SK-N-SH treated with all-trans-retinoic acid at 6 μM for 48 hours (cell line): ENCODE data around the gene ACTC1.

ENCODE experiments used
- ATAC-seq: fragments of 200-7000 bp; cut with Tn5 transposase; 3 replicates; pipeline ENCODE4 v1.9.1; 2020; ENCODE audit warnings: mild to moderate bottlenecking, moderate library complexity
- ARNTL ChIP-seq: fragments of 450-650 bp; formaldehyde crosslinking; IDR thresholded peaks from 2 replicates; pipeline ENCODE4 v1.5.0; 2020; ENCODE audit warnings: low read depth, mild to moderate bottlenecking, moderate library complexity, borderline replicate concordance
- CSDC2 ChIP-seq: fragments of 250-450 bp; sonication (Bioruptor Pico); IDR thresholded peaks from 2 replicates; pipeline ENCODE4 v1.5.0; 2020; ENCODE audit warnings: mild to moderate bottlenecking, moderate library complexity
- ESRRG ChIP-seq: fragments of 250-450 bp; sonication (Bioruptor Pico); IDR thresholded peaks from 2 replicates; pipeline ENCODE4 v1.6.1; 2021; ENCODE audit warnings: mild to moderate bottlenecking
- GLIS3 ChIP-seq: fragments of 250-450 bp; sonication (Bioruptor Pico); IDR thresholded peaks from 2 replicates; pipeline ENCODE4 v1.5.0; 2020; ENCODE audit warnings: mild to moderate bottlenecking, moderate library complexity
- ISL1 ChIP-seq: fragments of 250-450 bp; sonication (Bioruptor Pico); IDR thresholded peaks from 2 replicates; pipeline ENCODE4 v2.1.2; 2022; ENCODE audit warnings: mild to moderate bottlenecking, moderate library complexity
- OSR1 ChIP-seq: fragments of 250-450 bp; sonication (Bioruptor Pico); IDR thresholded peaks from 2 replicates; pipeline ENCODE4 v1.8.0; 2022; ENCODE audit warnings: moderate library complexity, mild to moderate bottlenecking, inconsistent platforms
- PATZ1 ChIP-seq: fragments of 250-450 bp; sonication (Bioruptor Pico); IDR thresholded peaks from 2 replicates; pipeline ENCODE4 v1.8.0; 2020; ENCODE audit warnings: mild to moderate bottlenecking, moderate library complexity, borderline replicate concordance
- PPARA ChIP-seq: fragments of 250-450 bp; sonication (Bioruptor Pico); IDR thresholded peaks from 2 replicates; pipeline ENCODE4 v1.5.0; 2020; ENCODE audit warnings: mild to moderate bottlenecking, borderline replicate concordance
- RARB ChIP-seq: fragments of 250-450 bp; sonication (Bioruptor Pico); IDR thresholded peaks from 2 replicates; pipeline ENCODE4 v1.8.0; 2021; ENCODE audit warnings: mild to moderate bottlenecking, moderate library complexity
- SNAI2 ChIP-seq: fragments of 250-450 bp; sonication (Bioruptor Pico); IDR thresholded peaks from 2 replicates; pipeline ENCODE4 v1.5.0; 2020; ENCODE audit warnings: mild to moderate bottlenecking, moderate library complexity
- TOX ChIP-seq: fragments of 250-450 bp; sonication (Bioruptor Pico); IDR thresholded peaks from 2 replicates; pipeline ENCODE4 v1.8.0; 2021; ENCODE audit warnings: mild to moderate bottlenecking, moderate library complexity, borderline replicate concordance
- TSHZ2 ChIP-seq: fragments of 250-450 bp; sonication (Bioruptor Pico); IDR thresholded peaks from 2 replicates; pipeline ENCODE4 v1.5.0; 2020; ENCODE audit warnings: mild to moderate bottlenecking, moderate library complexity
- ZC3H10 ChIP-seq: fragments of 250-450 bp; sonication (Bioruptor Pico); IDR thresholded peaks from 2 replicates; pipeline ENCODE4 v1.5.1; 2021; ENCODE audit warnings: mild to moderate bottlenecking, moderate library complexity
- ZFP3 ChIP-seq: fragments of 250-450 bp; sonication (Bioruptor Pico); IDR thresholded peaks from 2 replicates; pipeline ENCODE4 v1.5.0; 2020; ENCODE audit warnings: mild to moderate bottlenecking, moderate library complexity
- ZFP30 ChIP-seq: fragments of 450-650 bp; formaldehyde crosslinking; IDR thresholded peaks from 2 replicates; pipeline ENCODE4 v1.5.0; 2022; ENCODE audit warnings: mild to moderate bottlenecking, moderate library complexity
- ZNF565 ChIP-seq: fragments of 450-650 bp; formaldehyde crosslinking; conservative IDR thresholded peaks from 2 replicates; pipeline ENCODE4 v1.5.0; 2020; ENCODE audit warnings: low read depth, mild to moderate bottlenecking, moderate library complexity
- TF ChIP-seq, protein P1 (sequence below): fragments of 250-450 bp; sonication (Bioruptor Pico); IDR thresholded peaks from 2 replicates; pipeline ENCODE4 v1.8.0; 2021; ENCODE audit warnings: low read depth, mild to moderate bottlenecking, moderate library complexity, borderline replicate concordance
- TF ChIP-seq, protein P2 (sequence below): fragments of 250-450 bp; sonication (Bioruptor Pico); IDR thresholded peaks from 2 replicates; pipeline ENCODE4 v1.5.1; 2021; ENCODE audit warnings: mild to moderate bottlenecking, moderate library complexity

ACTC1 gene

GRCh38 chr15:34828145-34828911 lies 33.0 kb upstream of the ACTC1 start (continued):
- TF ChIP-seq, protein P1, sequence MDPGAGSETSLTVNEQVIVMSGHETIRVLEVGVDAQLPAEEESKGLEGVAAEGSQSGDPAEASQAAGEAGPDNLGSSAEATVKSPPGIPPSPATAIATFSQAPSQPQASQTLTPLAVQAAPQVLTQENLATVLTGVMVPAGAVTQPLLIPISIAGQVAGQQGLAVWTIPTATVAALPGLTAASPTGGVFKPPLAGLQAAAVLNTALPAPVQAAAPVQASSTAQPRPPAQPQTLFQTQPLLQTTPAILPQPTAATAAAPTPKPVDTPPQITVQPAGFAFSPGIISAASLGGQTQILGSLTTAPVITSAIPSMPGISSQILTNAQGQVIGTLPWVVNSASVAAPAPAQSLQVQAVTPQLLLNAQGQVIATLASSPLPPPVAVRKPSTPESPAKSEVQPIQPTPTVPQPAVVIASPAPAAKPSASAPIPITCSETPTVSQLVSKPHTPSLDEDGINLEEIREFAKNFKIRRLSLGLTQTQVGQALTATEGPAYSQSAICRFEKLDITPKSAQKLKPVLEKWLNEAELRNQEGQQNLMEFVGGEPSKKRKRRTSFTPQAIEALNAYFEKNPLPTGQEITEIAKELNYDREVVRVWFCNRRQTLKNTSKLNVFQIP (CRISPR knock-in tag): no peak
- TF ChIP-seq OSR1 (CRISPR knock-in tag) (no peak), RARB (CRISPR knock-in tag) (no peak), PPARA (CRISPR knock-in tag) (no peak), TOX (no peak)

GRCh38 chr15:34821831-34822230 lies 26.5 kb upstream of the ACTC1 start:
- no peak for ATAC-seq
- TF ChIP-seq ZFP3 (no peak), ARNTL (CRISPR knock-in tag) (no peak), PATZ1 (CRISPR knock-in tag) (no peak), GLIS3 (CRISPR knock-in tag) (no peak)

DNA sequence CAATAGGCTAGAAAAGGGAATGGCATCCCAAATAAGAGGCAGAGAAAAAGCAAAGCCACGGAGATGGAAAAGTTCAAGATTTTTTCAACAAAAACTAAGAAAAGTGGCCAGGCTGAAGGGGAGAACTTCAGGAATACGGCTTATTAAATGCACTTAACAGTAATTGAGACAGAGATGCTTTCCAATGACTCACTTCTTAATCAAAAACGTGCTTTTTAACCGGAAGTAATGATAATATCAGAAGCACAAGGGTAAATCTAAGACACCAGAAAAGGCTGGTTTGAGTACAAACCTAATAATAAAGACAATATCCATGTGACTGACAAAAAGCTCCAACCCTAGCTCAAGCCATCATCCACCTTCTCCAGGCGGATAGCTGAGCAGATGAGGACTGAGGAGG lies 24.8 kb upstream of the ACTC1 start:
- TF ChIP-seq PPARA (CRISPR knock-in tag) (no peak), ZFP30 (no peak), ZFP3 (no peak), ISL1 (CRISPR knock-in tag) (no peak), OSR1 (CRISPR knock-in tag) (no peak), CSDC2 (CRISPR knock-in tag) (no peak), TOX (no peak), ZC3H10 (CRISPR knock-in tag) (no peak), ARNTL (CRISPR knock-in tag) (no peak), SNAI2 (no peak), PATZ1 (CRISPR knock-in tag) (no peak), TSHZ2 (CRISPR knock-in tag) (no peak), GLIS3 (CRISPR knock-in tag) (no peak), ZNF565 (no peak), RARB (CRISPR knock-in tag) (no peak)
- TF ChIP-seq, protein P2, sequence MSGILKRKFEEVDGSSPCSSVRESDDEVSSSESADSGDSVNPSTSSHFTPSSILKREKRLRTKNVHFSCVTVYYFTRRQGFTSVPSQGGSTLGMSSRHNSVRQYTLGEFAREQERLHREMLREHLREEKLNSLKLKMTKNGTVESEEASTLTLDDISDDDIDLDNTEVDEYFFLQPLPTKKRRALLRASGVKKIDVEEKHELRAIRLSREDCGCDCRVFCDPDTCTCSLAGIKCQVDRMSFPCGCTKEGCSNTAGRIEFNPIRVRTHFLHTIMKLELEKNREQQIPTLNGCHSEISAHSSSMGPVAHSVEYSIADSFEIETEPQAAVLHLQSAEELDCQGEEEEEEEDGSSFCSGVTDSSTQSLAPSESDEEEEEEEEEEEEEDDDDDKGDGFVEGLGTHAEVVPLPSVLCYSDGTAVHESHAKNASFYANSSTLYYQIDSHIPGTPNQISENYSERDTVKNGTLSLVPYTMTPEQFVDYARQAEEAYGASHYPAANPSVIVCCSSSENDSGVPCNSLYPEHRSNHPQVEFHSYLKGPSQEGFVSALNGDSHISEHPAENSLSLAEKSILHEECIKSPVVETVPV (CRISPR knock-in tag): no peak
- peak; percentile 83 for ATAC-seq

DNA sequence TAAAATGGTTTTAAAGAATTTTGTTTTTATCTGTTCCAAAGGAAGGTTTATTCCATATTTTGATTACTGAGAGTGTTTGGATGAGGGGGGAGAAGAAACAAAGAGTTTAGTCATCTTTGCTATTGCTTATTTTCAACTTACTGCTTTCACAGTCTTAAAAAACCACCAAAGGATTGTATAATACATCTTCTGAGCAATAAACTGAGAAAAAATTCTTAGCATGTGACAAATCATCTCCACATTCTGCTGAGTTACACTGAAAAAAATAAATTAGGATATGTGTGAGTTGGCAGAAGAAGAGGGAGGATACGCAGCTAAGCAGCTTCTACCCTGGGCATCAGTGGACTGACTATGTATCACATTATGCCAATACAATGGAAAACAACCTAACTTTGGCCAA lies 23.2 kb upstream of the ACTC1 start:
- ATAC-seq: no peak; the same call in 2 of the 3 replicates
- TF ChIP-seq SNAI2 (no peak), ARNTL (CRISPR knock-in tag) (no peak), TOX (no peak), ESRRG (CRISPR knock-in tag) (no peak)
